HepG2 (cell line): ENCODE data around the gene ZPR1. TPM values are rescaled to one million over a fixed set of nuclear protein-coding genes. Genes with fewer than 3 reads are reported as not detected.

Experiments used
- BRD4 ChIP-seq: sonication (generic); formaldehyde crosslinking; IDR thresholded peaks from 2 replicates; pipeline ENCODE4 v1.4.0; 2020; ENCODE audit warnings: missing genetic modification reagents
- ELF4 ChIP-seq: sonication (generic); formaldehyde crosslinking; IDR thresholded peaks from 2 replicates; pipeline ENCODE4 v1.5.0; 2020; ENCODE audit warnings: missing genetic modification reagents, mild to moderate bottlenecking, moderate library complexity, borderline replicate concordance
- EZH2 ChIP-seq: conservative IDR thresholded peaks from 2 replicates; pipeline ENCODE4 v1.6.1; 2012; ENCODE audit warnings: mild to moderate bottlenecking, low read depth, low read length, moderate library complexity
- GZF1 ChIP-seq: sonication (generic); formaldehyde crosslinking; IDR thresholded peaks from 2 replicates; pipeline ENCODE4 v1.5.1; 2020; ENCODE audit warnings: mild to moderate bottlenecking, missing genetic modification reagents
- HINFP ChIP-seq: sonication (generic); formaldehyde crosslinking; IDR thresholded peaks from 2 replicates; pipeline ENCODE4 v1.4.0; 2020; ENCODE audit warnings: low read depth, mild to moderate bottlenecking, missing genetic modification reagents
- JUNB ChIP-seq: sonication (generic); formaldehyde crosslinking; IDR thresholded peaks from 2 replicates; pipeline ENCODE4 v1.8.0; 2022; ENCODE audit warnings: missing genetic modification reagents, mild to moderate bottlenecking, borderline replicate concordance
- KDM3A ChIP-seq: IDR thresholded peaks from 2 replicates; pipeline ENCODE4 v1.6.1; 2018; ENCODE audit warnings: low read depth, missing compliant biosample characterization
- MED8 ChIP-seq: sonication (generic); formaldehyde crosslinking; IDR thresholded peaks from 2 replicates; pipeline ENCODE4 v1.8.1; 2023; ENCODE audit warnings: mild to moderate bottlenecking, missing genetic modification reagents; ENCODE audit not compliant: insufficient replicate concordance
- MXD1 ChIP-seq: sonication (generic); formaldehyde crosslinking; IDR thresholded peaks from 2 replicates; pipeline ENCODE4 v1.4.0; 2020; ENCODE audit warnings: mild to moderate bottlenecking, missing genetic modification reagents
- NBN ChIP-seq: fragments of 450-650 bp; conservative IDR thresholded peaks from 2 replicates; pipeline ENCODE4 v1.6.1; 2017
- ONECUT2 ChIP-seq: sonication (generic); formaldehyde crosslinking; IDR thresholded peaks from 2 replicates; pipeline ENCODE4 v1.4.0; 2020; ENCODE audit warnings: missing genetic modification reagents
- PITX1 ChIP-seq: sonication (generic); formaldehyde crosslinking; IDR thresholded peaks from 2 replicates; pipeline ENCODE4 v1.5.1; 2020; ENCODE audit warnings: mild to moderate bottlenecking, missing genetic modification reagents
- POLR2AphosphoS5 ChIP-seq: IDR thresholded peaks from 2 replicates; pipeline ENCODE4 v1.6.1; 2012; ENCODE audit warnings: low read depth, low read length
- REXO4 ChIP-seq: sonication (generic); formaldehyde crosslinking; IDR thresholded peaks from 2 replicates; pipeline ENCODE4 v1.8.0; 2022; ENCODE audit warnings: missing genetic modification reagents, mild to moderate bottlenecking, borderline replicate concordance
- ZFX ChIP-seq: sonication (generic); formaldehyde crosslinking; IDR thresholded peaks from 2 replicates; pipeline ENCODE4 v1.4.0; 2020; ENCODE audit warnings: mild to moderate bottlenecking, low read depth, missing genetic modification reagents, moderate library complexity
- ZMAT3 ChIP-seq: sonication (generic); formaldehyde crosslinking; conservative IDR thresholded peaks from 2 replicates; pipeline ENCODE4 v1.7.0; 2021; ENCODE audit warnings: missing genetic modification reagents
- ZNF101 ChIP-seq: sonication (generic); formaldehyde crosslinking; IDR thresholded peaks from 2 replicates; pipeline ENCODE4 v1.4.0; 2020; ENCODE audit warnings: mild to moderate bottlenecking, low read depth, missing genetic modification reagents, borderline replicate concordance
- ZNF20 ChIP-seq: sonication (generic); formaldehyde crosslinking; IDR thresholded peaks from 2 replicates; pipeline ENCODE4 v1.4.0; 2020; ENCODE audit warnings: mild to moderate bottlenecking, moderate library complexity, missing genetic modification reagents
- ZNF24 ChIP-seq: fragments of 450-650 bp; IDR thresholded peaks from 2 replicates; pipeline ENCODE4 v1.6.1; 2017; ENCODE audit warnings: antibody characterized with exemption, mild to moderate bottlenecking
- ZNF275 ChIP-seq: sonication (generic); formaldehyde crosslinking; IDR thresholded peaks from 2 replicates; pipeline ENCODE4 v1.8.0; 2022; ENCODE audit warnings: missing genetic modification reagents, mild to moderate bottlenecking, inconsistent platforms, borderline replicate concordance
- ZNF576 ChIP-seq: sonication (generic); formaldehyde crosslinking; IDR thresholded peaks from 2 replicates; pipeline ENCODE4 v1.4.0; 2020; ENCODE audit warnings: mild to moderate bottlenecking, missing genetic modification reagents
- ZNF768 ChIP-seq: sonication (generic); formaldehyde crosslinking; IDR thresholded peaks from 2 replicates; pipeline ENCODE4 v1.4.0; 2020; ENCODE audit warnings: missing genetic modification reagents
- ZNF841 ChIP-seq: sonication (generic); formaldehyde crosslinking; IDR thresholded peaks from 2 replicates; pipeline ENCODE4 v1.8.1; 2023; ENCODE audit warnings: missing genetic modification reagents, borderline replicate concordance
- polyA plus RNA-seq, 8 experiments: library from polyadenylated mRNA; depleted of rRNA in 3 of 8; stranded (reverse) in 7 of 8; unstranded in 1 of 8; fragments of >200 nt; fragmentation: Illumina TruSeq in 4 of 8; extraction: Trizol in 4 of 8; gene quantifications; 2 replicates each; pipeline versions ENCODE4 v1.2.1 to v1.2.3, GENCODE V29; 2011 to 2016; ENCODE audit warnings: low read depth in 4 of 8, missing spikeins in 1 of 8, mixed read lengths in 1 of 8; ENCODE audit not compliant: insufficient read depth in 1 of 8
- total RNA-seq, 5 experiments: library from RNA; depleted of rRNA; stranded (reverse); fragments of >200 nt; fragmentation: Illumina TruSeq; extraction: Trizol; gene quantifications; 2 replicates each; pipeline ENCODE4 v1.2.3, GENCODE V29; 2016; ENCODE audit warnings: low read depth in 1 of 5
- TF ChIP-seq, protein P1 (sequence below): sonication (generic); formaldehyde crosslinking; IDR thresholded peaks from 2 replicates; pipeline ENCODE4 v1.8.0; 2022; ENCODE audit warnings: missing genetic modification reagents, low read depth, mild to moderate bottlenecking, borderline replicate concordance
- TF ChIP-seq, protein P2 (sequence below): sonication (generic); formaldehyde crosslinking; conservative IDR thresholded peaks from 2 replicates; pipeline ENCODE4 v1.4.0; 2020; ENCODE audit warnings: missing genetic modification reagents

The ZPR1 gene
- total and polyA plus RNA-seq, 2 of the 13 experiments (the other 11 are each of a cell fraction or from before 2014, with no cell fraction given) = 40.0 to 79.3 TPM

DNA sequence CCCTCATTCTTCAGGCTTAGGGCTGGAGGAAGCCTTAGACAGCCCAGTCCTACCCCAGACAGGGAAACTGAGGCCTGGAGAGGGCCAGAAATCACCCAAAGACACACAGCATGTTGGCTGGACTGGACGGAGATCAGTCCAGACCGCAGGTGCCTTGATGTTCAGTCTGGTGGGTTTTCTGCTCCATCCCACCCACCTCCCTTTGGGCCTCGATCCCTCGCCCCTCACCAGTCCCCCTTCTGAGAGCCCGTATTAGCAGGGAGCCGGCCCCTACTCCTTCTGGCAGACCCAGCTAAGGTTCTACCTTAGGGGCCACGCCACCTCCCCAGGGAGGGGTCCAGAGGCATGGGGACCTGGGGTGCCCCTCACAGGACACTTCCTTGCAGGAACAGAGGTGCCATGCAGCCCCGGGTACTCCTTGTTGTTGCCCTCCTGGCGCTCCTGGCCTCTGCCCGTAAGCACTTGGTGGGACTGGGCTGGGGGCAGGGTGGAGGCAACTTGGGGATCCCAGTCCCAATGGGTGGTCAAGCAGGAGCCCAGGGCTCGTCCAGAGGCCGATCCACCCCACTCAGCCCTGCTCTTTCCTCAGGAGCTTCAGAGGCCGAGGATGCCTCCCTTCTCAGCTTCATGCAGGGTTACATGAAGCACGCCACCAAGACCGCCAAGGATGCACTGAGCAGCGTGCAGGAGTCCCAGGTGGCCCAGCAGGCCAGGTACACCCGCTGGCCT is 42.5 kb upstream of the ZPR1 start (continued):
- TF ChIP-seq, protein P1, sequence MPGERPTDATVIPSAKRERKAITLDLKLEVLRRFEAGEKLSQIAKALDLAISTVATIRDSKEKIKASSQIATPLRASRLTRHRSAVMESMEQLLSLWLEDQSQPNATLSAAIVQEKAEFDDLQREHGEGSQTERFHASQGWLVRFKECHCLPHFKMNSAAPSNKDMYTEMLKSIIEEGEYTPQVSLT = no peak
- TF ChIP-seq ZNF768 (CRISPR knock-in tag) = peak; percentile 79
- TF ChIP-seq NBN = no peak
- 0 out of 2 replicates have a peak, but pooled peaks have one; percentile 11 for TF ChIP-seq ZFX
- TF ChIP-seq HINFP (CRISPR knock-in tag) = no peak
- TF ChIP-seq ONECUT2 (CRISPR knock-in tag) = no peak
- TF ChIP-seq GZF1 (CRISPR knock-in tag) = 0 out of 2 replicates have a peak, but pooled peaks have one; percentile 60
- no peak for TF ChIP-seq ZNF576 (CRISPR knock-in tag)
- no peak for TF ChIP-seq ZMAT3 (CRISPR knock-in tag)
- no peak for TF ChIP-seq ZNF101
- TF ChIP-seq ZNF20 = no peak
- peak; percentile 18; the same call in 1 of the 2 replicates for TF ChIP-seq PITX1 (CRISPR knock-in tag)
- TF ChIP-seq, protein P2, sequence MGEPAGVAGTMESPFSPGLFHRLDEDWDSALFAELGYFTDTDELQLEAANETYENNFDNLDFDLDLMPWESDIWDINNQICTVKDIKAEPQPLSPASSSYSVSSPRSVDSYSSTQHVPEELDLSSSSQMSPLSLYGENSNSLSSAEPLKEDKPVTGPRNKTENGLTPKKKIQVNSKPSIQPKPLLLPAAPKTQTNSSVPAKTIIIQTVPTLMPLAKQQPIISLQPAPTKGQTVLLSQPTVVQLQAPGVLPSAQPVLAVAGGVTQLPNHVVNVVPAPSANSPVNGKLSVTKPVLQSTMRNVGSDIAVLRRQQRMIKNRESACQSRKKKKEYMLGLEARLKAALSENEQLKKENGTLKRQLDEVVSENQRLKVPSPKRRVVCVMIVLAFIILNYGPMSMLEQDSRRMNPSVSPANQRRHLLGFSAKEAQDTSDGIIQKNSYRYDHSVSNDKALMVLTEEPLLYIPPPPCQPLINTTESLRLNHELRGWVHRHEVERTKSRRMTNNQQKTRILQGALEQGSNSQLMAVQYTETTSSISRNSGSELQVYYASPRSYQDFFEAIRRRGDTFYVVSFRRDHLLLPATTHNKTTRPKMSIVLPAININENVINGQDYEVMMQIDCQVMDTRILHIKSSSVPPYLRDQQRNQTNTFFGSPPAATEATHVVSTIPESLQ (CRISPR knock-in tag) = no peak
- peak; percentile 34; the same call in 1 of the 2 replicates for TF ChIP-seq MXD1 (CRISPR knock-in tag)
- 0 out of 2 replicates have a peak, but pooled peaks have one; percentile 14 for TF ChIP-seq ZNF275 (CRISPR knock-in tag)
- no peak for TF ChIP-seq ZNF24
- TF ChIP-seq KDM3A (CRISPR knock-in tag) = no peak
- no peak for TF ChIP-seq MED8 (CRISPR knock-in tag)
- no peak for TF ChIP-seq REXO4
- 0 out of 2 replicates have a peak, but pooled peaks have one; percentile 49 for TF ChIP-seq ELF4 (CRISPR knock-in tag)
- TF ChIP-seq BRD4 (CRISPR knock-in tag) = peak; percentile 25; the same call in 1 of the 2 replicates
- no peak for TF ChIP-seq JUNB (CRISPR knock-in tag)
- peak; percentile 16 for TF ChIP-seq POLR2AphosphoS5
- TF ChIP-seq EZH2 = no peak
- no peak for TF ChIP-seq ZNF841
